HG03103 (cell line): Measurements from ENCODE around the gene FOXJ1.
A peak's percentile ranks its signal among the peaks of the same experiment; 100 is the strongest.

Source experiments
- ATAC-seq: cut with Tn5 transposase; IDR thresholded peaks from one replicate; pipeline ENCODE4 v1.9.1; 2021; ENCODE audit warnings: low read depth; ENCODE audit not compliant: unreplicated experiment

The FOXJ1 gene

GRCh38 chr17:76125391-76125675, 15.7 kb downstream of the FOXJ1 start:
- ATAC-seq, result no peak

GRCh38 chr17:76124582-76125390, 16.3 kb downstream of the FOXJ1 start:
- ATAC-seq, result no peak

- ATAC-seq, result no peak
These were observed 17.1 kb downstream of the FOXJ1 start for GRCh38 chr17:76123749-76124581.

- no peak for ATAC-seq
These were observed 17.9 kb downstream of the FOXJ1 start for GRCh38 chr17:76123191-76123499.

GRCh38 chr17:76122431-76123190, 18.4 kb downstream of the FOXJ1 start:
- ATAC-seq, result no peak

GRCh38 chr17:76121932-76122430, 19.1 kb downstream of the FOXJ1 start:
- no peak for ATAC-seq

GRCh38 chr17:76120658-76121008, 20.4 kb downstream of the FOXJ1 start:
- ATAC-seq, result no peak

- ATAC-seq, result no peak
These were observed 21.4 kb downstream of the FOXJ1 start for GRCh38 chr17:76119409-76120371.

- ATAC-seq, result no peak
These were observed 25.8 kb downstream of the FOXJ1 start for GRCh38 chr17:76115138-76115754.

GRCh38 chr17:76111956-76112355, 29.1 kb downstream of the FOXJ1 start:
- no peak for ATAC-seq

- ATAC-seq, result no peak
These were observed 33.5 kb downstream of the FOXJ1 start for GRCh38 chr17:76107509-76107908.

GRCh38 chr17:76106703-76107102, 34.3 kb downstream of the FOXJ1 start:
- no peak for ATAC-seq

GRCh38 chr17:76104896-76105231, 36.2 kb downstream of the FOXJ1 start:
- ATAC-seq, result no peak

GRCh38 chr17:76104140-76104895, 36.7 kb downstream of the FOXJ1 start:
- no peak for ATAC-seq

GRCh38 chr17:76103274-76104139, 37.5 kb downstream of the FOXJ1 start, which contains the start of gene EXOC7:
EXOC7 (minus strand) TSS chr17:76103787; CDS start chr17:76103692, 95 bp downstream.
- peak; percentile 55 for ATAC-seq

GRCh38 chr17:76102944-76103273, 38.1 kb downstream of the FOXJ1 start:
- ATAC-seq, result no peak

GRCh38 chr17:76097716-76098295, 43.2 kb downstream of the FOXJ1 start:
- no peak for ATAC-seq

GRCh38 chr17:76095943-76096342, 45.1 kb downstream of the FOXJ1 start:
- ATAC-seq, result no peak
